GM19372 (cell line): ENCODE measurements around the gene ARHGAP15.
A peak's percentile ranks its signal among the peaks of the same experiment; 100 is the strongest.

Source experiments
- ATAC-seq: cut with Tn5 transposase; IDR thresholded peaks from one replicate; pipeline ENCODE4 v1.9.1; 2021; ENCODE audit warnings: mild to moderate bottlenecking, low read depth, moderate library complexity; ENCODE audit not compliant: unreplicated experiment

ARHGAP15 gene

DNA sequence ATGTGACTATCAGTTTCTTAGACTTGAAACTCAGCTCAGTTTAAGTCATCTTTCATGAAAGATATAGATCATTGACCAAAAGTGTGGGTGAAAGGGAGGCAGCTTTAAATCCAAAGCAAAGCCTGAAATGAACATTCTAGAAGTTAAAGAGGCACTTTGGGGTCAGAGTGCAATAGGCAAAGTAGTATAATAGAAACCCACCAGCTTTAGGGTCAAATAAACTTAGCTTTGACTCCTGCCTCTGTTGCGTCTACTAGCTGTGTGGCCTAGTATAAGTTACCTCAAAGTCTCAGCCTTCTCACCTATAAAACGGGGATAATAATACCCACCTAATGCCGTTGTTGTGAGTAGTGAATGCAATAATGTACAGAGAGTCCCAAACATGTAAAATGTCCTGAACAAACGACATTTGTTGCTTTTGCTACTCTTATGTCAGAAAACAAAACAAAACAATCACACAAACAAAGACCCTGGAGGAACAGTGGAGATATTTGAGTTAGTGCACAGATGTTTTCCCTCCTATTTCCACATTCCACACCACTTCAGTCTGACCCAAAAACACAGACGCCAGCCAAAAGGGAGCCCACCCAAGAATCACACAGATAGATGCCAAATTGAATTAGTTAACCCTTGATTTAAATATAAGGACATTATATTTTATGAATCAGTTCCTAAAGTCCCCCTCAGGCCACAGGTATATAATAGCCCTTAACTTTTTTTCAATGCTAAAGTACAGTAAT, 657.0 kb downstream of the ARHGAP15 start:
- ATAC-seq = no peak

DNA sequence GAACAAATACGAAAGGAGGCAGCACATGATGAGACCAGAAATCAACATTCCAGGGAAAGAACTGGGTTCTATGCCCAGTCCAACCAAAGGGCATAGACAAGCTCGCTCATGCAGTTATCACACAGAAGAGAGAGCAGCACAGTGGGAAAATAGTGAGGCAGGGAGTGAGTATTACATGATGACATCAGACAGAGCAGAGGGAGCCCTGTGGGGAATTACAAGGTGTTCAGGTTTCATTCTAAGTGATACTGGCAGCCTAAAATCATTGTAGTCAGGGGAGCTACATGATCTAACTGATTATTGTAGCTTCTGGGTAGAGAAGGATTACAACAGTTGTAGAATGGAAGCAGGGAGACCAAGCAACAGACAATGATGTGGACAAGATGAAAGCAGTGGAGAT, 658.5 kb downstream of the ARHGAP15 start:
- no peak for ATAC-seq

GRCh38 chr2:143792602-143793001, 663.4 kb downstream of the ARHGAP15 start:
- no peak for ATAC-seq

DNA sequence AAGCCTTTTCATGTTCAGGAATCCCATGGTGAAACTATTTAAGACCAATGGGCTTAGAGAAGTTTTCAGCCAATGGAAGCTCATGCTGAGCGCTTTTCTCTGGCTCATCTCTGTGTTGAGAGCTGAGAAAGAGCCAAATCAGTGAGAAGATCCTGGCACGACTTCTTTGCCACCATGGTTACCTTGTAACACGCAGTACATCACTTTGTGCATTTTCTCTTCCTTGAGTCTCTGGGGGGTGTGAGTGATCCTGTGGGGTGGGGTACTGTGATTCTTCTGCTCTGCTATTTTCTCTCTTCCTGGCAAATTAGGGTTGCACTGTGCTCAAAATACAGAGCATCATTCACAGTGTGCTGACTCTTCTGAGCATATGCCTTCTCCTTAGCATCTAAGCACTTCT, 664.2 kb downstream of the ARHGAP15 start:
- ATAC-seq = no peak

DNA sequence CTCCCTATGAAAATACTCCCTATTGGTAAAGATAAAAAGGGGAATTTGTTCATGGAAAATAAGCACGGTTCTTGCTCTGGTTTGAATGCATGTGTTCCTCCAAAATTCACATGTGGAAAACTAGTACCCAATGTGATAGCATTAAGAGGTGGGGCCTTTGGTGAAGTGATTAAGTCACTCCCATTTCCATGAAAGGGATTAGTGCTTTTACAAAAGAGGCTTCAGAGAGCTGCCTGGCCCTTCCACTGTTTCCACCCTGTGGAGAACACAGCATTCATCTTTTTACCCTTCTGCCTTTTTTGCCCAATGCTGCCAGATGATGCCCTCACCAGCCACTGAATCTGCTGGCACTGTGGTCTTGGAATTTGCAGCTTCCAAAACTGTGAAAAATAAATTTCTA, 666.8 kb downstream of the ARHGAP15 start:
- no peak for ATAC-seq

DNA sequence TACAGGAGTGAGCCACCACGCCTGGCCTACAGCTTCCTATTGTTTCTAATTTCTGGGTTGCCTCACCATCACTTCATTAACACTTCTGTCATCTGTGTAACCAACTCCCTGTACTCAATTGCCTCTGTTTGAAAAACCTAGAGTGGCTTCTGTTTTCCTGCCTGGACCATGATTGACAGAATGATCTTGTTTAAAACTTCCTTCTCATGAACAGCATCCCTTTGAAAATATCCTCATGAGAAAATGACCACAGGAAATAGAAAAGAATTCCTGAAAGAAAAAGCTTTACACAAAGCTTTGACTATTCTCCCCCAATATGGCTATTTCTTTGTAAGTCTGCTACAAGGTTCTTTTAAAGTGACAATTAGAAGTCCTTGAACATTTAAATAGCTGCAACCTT, 672.3 kb downstream of the ARHGAP15 start:
- no peak for ATAC-seq

GRCh38 chr2:143802242-143802641, 673.0 kb downstream of the ARHGAP15 start:
- ATAC-seq = no peak

DNA sequence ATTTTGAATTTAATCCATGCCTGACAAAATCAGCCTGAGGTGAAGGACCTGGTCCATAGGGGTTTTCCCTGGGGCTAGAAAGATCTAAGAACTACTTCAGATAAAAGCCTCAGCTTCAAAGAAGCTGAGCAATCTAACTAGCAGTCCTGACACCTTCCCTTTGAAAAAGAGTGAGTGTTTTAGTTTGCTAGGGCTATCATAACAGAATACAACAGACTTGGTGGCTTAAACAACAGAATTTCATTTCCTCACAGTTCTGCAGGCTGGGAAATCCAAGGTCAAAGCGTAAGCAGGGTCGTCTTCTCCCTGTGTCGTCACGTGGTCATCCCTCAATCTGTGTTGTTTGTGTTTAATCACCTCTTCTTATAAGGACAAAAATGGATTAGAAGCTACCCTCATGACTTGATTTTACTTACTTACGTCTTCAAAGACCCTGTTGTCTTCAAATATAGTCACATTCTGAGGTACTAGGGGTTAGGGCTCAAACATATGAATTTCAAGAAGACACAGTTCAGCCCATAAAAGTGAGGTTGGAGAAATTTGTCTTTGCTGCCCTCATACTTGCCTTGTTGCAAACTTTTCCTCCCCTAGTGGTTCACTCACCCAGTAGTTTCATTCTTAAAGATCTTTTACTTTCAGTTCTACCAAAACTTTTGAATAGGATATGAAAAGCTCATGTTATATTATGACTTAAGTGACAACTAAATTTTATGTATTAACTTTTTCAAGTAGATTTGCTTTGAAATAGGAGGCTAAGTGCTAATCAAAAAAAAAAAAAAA, 673.8 kb downstream of the ARHGAP15 start:
- ATAC-seq = peak; percentile 90

GRCh38 chr2:143803936-143804335, 674.7 kb downstream of the ARHGAP15 start:
- ATAC-seq = no peak

- no peak for ATAC-seq
Measured at GRCh38 chr2:143805666-143806065, 676.4 kb downstream of the ARHGAP15 start.

GRCh38 chr2:143807192-143807591, 678.0 kb downstream of the ARHGAP15 start:
- ATAC-seq = no peak

- ATAC-seq = no peak
Measured at GRCh38 chr2:143807671-143808070, 678.5 kb downstream of the ARHGAP15 start.

GRCh38 chr2:143808166-143808565, 678.9 kb downstream of the ARHGAP15 start:
- ATAC-seq = no peak

GRCh38 chr2:143815082-143815481, 685.9 kb downstream of the ARHGAP15 start:
- no peak for ATAC-seq

- no peak for ATAC-seq
Measured at GRCh38 chr2:143816916-143817315, 687.7 kb downstream of the ARHGAP15 start.
